ENCODE results near the gene COBLL1.

GRCh38 chr2:164678631-164679149 is 162.9 kb downstream of the COBLL1 start:
- TF ChIP-seq CTCF (IDR thresholded peaks at IDR 0.05; ENCODE audit: low read depth, low read length) (no peak), EZH2phosphoT487 (IDR thresholded peaks at IDR 0.05; ENCODE audit: low read depth) (no peak)
